Measurements from ENCODE around the gene SND1.
"Not testable (repeated sequence)": the region's sequence is repeated elsewhere in the genome, so short reads cannot be mapped to it uniquely, and the experiment has no call there.

- TF ChIP-seq CTCF (IDR thresholded peaks at IDR 0.05; ENCODE audit: extremely low read depth in 1 of 2, insufficient read depth in 1 of 2, low read depth in 1 of 2, low read length in 2 of 2); MAX (IDR thresholded peaks at IDR 0.05; ENCODE audit: insufficient read depth, insufficient read length): not testable (repeated sequence)
Observed at GRCh38 chr7:127902753-127903152, 250.8 kb downstream of the SND1 start.

All from endothelial cell of umbilical vein (primary cell).